ENCODE data around the gene MAD1L1. TPM values are rescaled to one million over a fixed set of nuclear protein-coding genes. Genes with fewer than 3 reads are reported as not detected.

MAD1L1 gene
- total and polyA plus RNA-seq, 2 donors (not counting 3 experiments of a cell fraction or from before 2014, with no cell fraction given) = 34.1 to 42.3 TPM

GRCh38 chr7:2050511-2050866, 182.3 kb downstream of the MAD1L1 start:
- FAIRE-seq (no peak), DNase-seq (ENCODE audit: low read depth, low spot score) (no peak)
- dilution Hi-C loops (cut with MboI; ENCODE audit: extremely low pct_ligation_motif_present, low sequenced_read_pairs) (no loop called here), intact Hi-C loops (cut with micrococcal nuclease) (no loop called here)
- no peaks in the 10 kb centered on the region for H3K27me3 ChIP-seq (ENCODE audit: control insufficient read depth in 2 of 2, insufficient read depth in 2 of 2, low read length in 2 of 2)
- no peak overlapping the region for H2AFZ ChIP-seq (ENCODE audit: low read depth, low read length)
- no peaks in the 10 kb centered on the region for H3K9me1 ChIP-seq (replicated peaks; ENCODE audit: control insufficient read depth, extremely low read depth, insufficient read depth, low read length)
- no peak overlapping the region for H3K4me3 ChIP-seq (replicated peaks in 1 of 3; ENCODE audit: insufficient read depth in 1 of 3, low read depth in 1 of 3, low read length in 3 of 3)
- H3K27ac ChIP-seq (ENCODE audit: insufficient read depth, low read depth, low read length) = no peak overlapping the region
- no peak overlapping the region for H3K4me2 ChIP-seq (ENCODE audit: insufficient read depth, low read length)
- H3K36me3 ChIP-seq (ENCODE audit: control insufficient read depth in 2 of 2, extremely low read depth in 1 of 2, insufficient read depth in 2 of 2, low read length in 2 of 2) = no peaks in the 10 kb centered on the region
- BruUV-seq (replicated peaks) = no TSS peak
- no peaks in the 10 kb centered on the region for H3K4me1 ChIP-seq (ENCODE audit: control insufficient read depth, extremely low read depth, insufficient read depth, low read length)
- no peaks in the 10 kb centered on the region for H4K20me1 ChIP-seq (replicated peaks; ENCODE audit: control insufficient read depth, extremely low read depth, insufficient read depth, low read length)
- ChIA-PET POLR2A (no interaction called here), CTCF (no interaction called here)
- TF ChIP-seq CTCF (IDR thresholded peaks at IDR 0.05; ENCODE audit: extremely low read depth in 1 of 2, insufficient read depth in 1 of 2, low read depth in 1 of 2, low read length in 2 of 2) (no peak), MYC (IDR thresholded peaks at IDR 0.05; ENCODE audit: low read depth, low read length) (no peak), EZH2 (IDR thresholded peaks at IDR 0.05; ENCODE audit: borderline replicate concordance, low read depth, low read length, severe bottlenecking) (no peak), GATA2 (IDR thresholded peaks at IDR 0.05; ENCODE audit: insufficient read depth, insufficient read length, low read depth, low read length) (no peak), POLR2AphosphoS5 (IDR thresholded peaks at IDR 0.05; ENCODE audit: insufficient read depth, low read depth, low read length) (no peak)
- no peaks in the 10 kb centered on the region for H3K9me3 ChIP-seq (replicated peaks; ENCODE audit: control insufficient read depth, insufficient read depth, low read length)
- H3K79me2 ChIP-seq (ENCODE audit: control insufficient read depth, insufficient read depth, low read length) = no peaks in the 10 kb centered on the region
- no peak overlapping the region for H3K9ac ChIP-seq (replicated peaks; ENCODE audit: extremely low read depth, insufficient read depth, low read length)

- Histone ChIP-seq H3K27ac (ENCODE audit: insufficient read depth, low read depth, low read length) (no peak overlapping the region), H3K4me3 (replicated peaks in 1 of 3; ENCODE audit: insufficient read depth in 1 of 3, low read depth in 1 of 3, low read length in 3 of 3) (no peak overlapping the region), H3K36me3 (ENCODE audit: control insufficient read depth in 2 of 2, extremely low read depth in 1 of 2, insufficient read depth in 2 of 2, low read length in 2 of 2) (no peaks in the 10 kb centered on the region), H2AFZ (ENCODE audit: low read depth, low read length) (no peak overlapping the region), H3K9ac (replicated peaks; ENCODE audit: extremely low read depth, insufficient read depth, low read length) (no peak overlapping the region), H3K27me3 (ENCODE audit: control insufficient read depth in 2 of 2, insufficient read depth in 2 of 2, low read length in 2 of 2) (no peaks in the 10 kb centered on the region), H3K79me2 (ENCODE audit: control insufficient read depth, insufficient read depth, low read length) (no peaks in the 10 kb centered on the region), H3K9me1 (replicated peaks; ENCODE audit: control insufficient read depth, extremely low read depth, insufficient read depth, low read length) (no peaks in the 10 kb centered on the region), H3K4me1 (ENCODE audit: control insufficient read depth, extremely low read depth, insufficient read depth, low read length) (no peaks in the 10 kb centered on the region), H3K9me3 (replicated peaks; ENCODE audit: control insufficient read depth, insufficient read depth, low read length) (no peaks in the 10 kb centered on the region), H3K4me2 (ENCODE audit: insufficient read depth, low read length) (no peak overlapping the region), H4K20me1 (replicated peaks; ENCODE audit: control insufficient read depth, extremely low read depth, insufficient read depth, low read length) (no peaks in the 10 kb centered on the region)
- TF ChIP-seq CTCF (IDR thresholded peaks at IDR 0.05; ENCODE audit: extremely low read depth in 1 of 2, insufficient read depth in 1 of 2, low read depth in 1 of 2, low read length in 2 of 2) (no peak), FOS (IDR thresholded peaks at IDR 0.05; ENCODE audit: borderline replicate concordance, insufficient read depth, low read length) (no peak), POLR2A (IDR thresholded peaks at IDR 0.05; ENCODE audit: low read depth, low read length) (no peak), MAX (IDR thresholded peaks at IDR 0.05; ENCODE audit: insufficient read depth, insufficient read length) (no peak), MYC (IDR thresholded peaks at IDR 0.05; ENCODE audit: low read depth, low read length) (no peak), JUN (IDR thresholded peaks at IDR 0.05; ENCODE audit: borderline replicate concordance, insufficient read depth, insufficient read length, low read depth) (no peak), GATA2 (IDR thresholded peaks at IDR 0.05; ENCODE audit: insufficient read depth, insufficient read length, low read depth, low read length) (no peak)
- DNase-seq (ENCODE audit: low read depth, low spot score) (no peak), FAIRE-seq (no peak)
- intact Hi-C loops (cut with micrococcal nuclease) (no loop called here), dilution Hi-C loops (cut with MboI; ENCODE audit: extremely low pct_ligation_motif_present, low sequenced_read_pairs) (no loop called here)
- ChIA-PET POLR2A (no interaction called here), CTCF (no interaction called here)
- no TSS peak for BruUV-seq (replicated peaks)
Measured at GRCh38 chr7:2049782-2050510, 182.8 kb downstream of the MAD1L1 start.
